ENCODE data around the gene ACSL1. TPM values are rescaled to one million over a fixed set of nuclear protein-coding genes. Genes with fewer than 3 reads are reported as not detected.

ACSL1 gene
- polyA plus RNA-seq, 1 donor from 2014 or later, result 30.7 TPM

- no peaks in the 10 kb centered on the region for H3K9me2 ChIP-seq (ENCODE audit: insufficient read depth, low read length)
- H3K4me3 ChIP-seq (ENCODE audit: low read length), result no peak overlapping the region
- no peaks in the 10 kb centered on the region for H3F3A ChIP-seq (ENCODE audit: insufficient read depth, low read length, poor library complexity, severe bottlenecking)
- no peaks in the 10 kb centered on the region for H3K27me3 ChIP-seq (ENCODE audit: insufficient read depth, low read depth, low read length)
- TF ChIP-seq MXI1 (conservative IDR thresholded peaks at IDR 0.05; ENCODE audit: poor library complexity, severe bottlenecking) (no peak), POLR2AphosphoS5 (IDR thresholded peaks at IDR 0.05) (no peak), REST (IDR thresholded peaks at IDR 0.05; ENCODE audit: borderline replicate concordance) (no peak), RAD21 (conservative IDR thresholded peaks at IDR 0.05) (no peak), TAF1 (IDR thresholded peaks at IDR 0.05; ENCODE audit: low read depth) (no peak), EZH2 (IDR thresholded peaks at IDR 0.05; ENCODE audit: borderline replicate concordance, insufficient read depth, low read length, poor library complexity, severe bottlenecking) (no peak), SMC3 (conservative IDR thresholded peaks at IDR 0.05; ENCODE audit: poor library complexity) (no peak), EP300 (conservative IDR thresholded peaks at IDR 0.05; ENCODE audit: poor library complexity, severe bottlenecking) (no peak), CTCF (IDR thresholded peaks at IDR 0.05; ENCODE audit: poor library complexity, severe bottlenecking) (no peak)
- H3K36me3 ChIP-seq (ENCODE audit: insufficient read depth, low read length), result peaks cover 2% of the 10 kb centered on the region
- no peaks in the 10 kb centered on the region for H4K20me1 ChIP-seq (ENCODE audit: insufficient read depth)
- H3K27ac ChIP-seq (ENCODE audit: low read length), result no peak overlapping the region
- no peak overlapping the region for H2AFZ ChIP-seq (ENCODE audit: low read depth, low read length)
- no peak overlapping the region for H3K4me2 ChIP-seq (ENCODE audit: low read length)
- no peaks in the 10 kb centered on the region for H3K9me3 ChIP-seq (ENCODE audit: low read length)
- no peaks in the 10 kb centered on the region for H3K79me2 ChIP-seq (replicated peaks; ENCODE audit: insufficient read depth, low read length)
- H3K9ac ChIP-seq (ENCODE audit: low read length), result no peak overlapping the region
These were observed 32.7 kb downstream of the ACSL1 start for GRCh38 chr4:184792950-184793555.

GRCh38 chr4:184792334-184792733 is 33.4 kb downstream of the ACSL1 start:
- H3K27ac ChIP-seq (ENCODE audit: low read length), result no peak overlapping the region
- H3K9ac ChIP-seq (ENCODE audit: low read length), result no peak overlapping the region
- no peaks in the 10 kb centered on the region for H3K79me2 ChIP-seq (replicated peaks; ENCODE audit: insufficient read depth, low read length)
- H3K9me2 ChIP-seq (ENCODE audit: insufficient read depth, low read length), result no peaks in the 10 kb centered on the region
- H3K36me3 ChIP-seq (ENCODE audit: insufficient read depth, low read length), result no peaks in the 10 kb centered on the region
- H3F3A ChIP-seq (ENCODE audit: insufficient read depth, low read length, poor library complexity, severe bottlenecking), result no peaks in the 10 kb centered on the region
- no peaks in the 10 kb centered on the region for H3K27me3 ChIP-seq (ENCODE audit: insufficient read depth, low read depth, low read length)
- H4K20me1 ChIP-seq (ENCODE audit: insufficient read depth), result no peaks in the 10 kb centered on the region
- H2AFZ ChIP-seq (ENCODE audit: low read depth, low read length), result no peak overlapping the region
- H3K9me3 ChIP-seq (ENCODE audit: low read length), result no peaks in the 10 kb centered on the region
- TF ChIP-seq EZH2 (IDR thresholded peaks at IDR 0.05; ENCODE audit: borderline replicate concordance, insufficient read depth, low read length, poor library complexity, severe bottlenecking) (no peak), MXI1 (conservative IDR thresholded peaks at IDR 0.05; ENCODE audit: poor library complexity, severe bottlenecking) (no peak), SMC3 (conservative IDR thresholded peaks at IDR 0.05; ENCODE audit: poor library complexity) (no peak), REST (IDR thresholded peaks at IDR 0.05; ENCODE audit: borderline replicate concordance) (no peak), TAF1 (IDR thresholded peaks at IDR 0.05; ENCODE audit: low read depth) (no peak), POLR2AphosphoS5 (IDR thresholded peaks at IDR 0.05) (no peak), RAD21 (conservative IDR thresholded peaks at IDR 0.05) (no peak), EP300 (conservative IDR thresholded peaks at IDR 0.05; ENCODE audit: poor library complexity, severe bottlenecking) (no peak), CTCF (IDR thresholded peaks at IDR 0.05; ENCODE audit: poor library complexity, severe bottlenecking) (no peak)
- H3K4me3 ChIP-seq (ENCODE audit: low read length), result no peak overlapping the region
- no peak overlapping the region for H3K4me2 ChIP-seq (ENCODE audit: low read length)
